Sigmoid colon (tissue), 4 donors: ENCODE data around the gene RAP1GAP.

Source experiments
- CTCF ChIP-seq, 4 experiments: fragments of 450-650 bp in 3 of 4; fragments of 200-600 bp in 1 of 4; IDR thresholded peaks; one replicate each; pipeline ENCODE4 v1.5.1; 2016 to 2019; ENCODE audit warnings: antibody characterized with exemption in 4 of 4, mild to moderate bottlenecking in 3 of 4, moderate library complexity in 2 of 4
- EP300 ChIP-seq, 4 donors: sonication (generic); formaldehyde crosslinking; IDR thresholded peaks; one replicate each; pipeline ENCODE4 v1.6.1; 2017; ENCODE audit warnings: antibody characterized with exemption in 4 of 4
- POLR2A ChIP-seq, 2 donors: fragments of 450-650 bp; IDR thresholded peaks; one replicate each; pipeline ENCODE4 v1.6.1; 2016; ENCODE audit warnings: antibody characterized with exemption in 2 of 2, mild to moderate bottlenecking in 2 of 2, moderate library complexity in 2 of 2
- POLR2AphosphoS5 ChIP-seq, 4 donors: sonication (generic); formaldehyde crosslinking; IDR thresholded peaks; one replicate each; pipeline ENCODE4 v1.6.1; 2017; ENCODE audit warnings: antibody characterized with exemption in 4 of 4

- TF ChIP-seq POLR2AphosphoS5 (IDR thresholded peaks at IDR 0.05): no peak
- TF ChIP-seq EP300 (IDR thresholded peaks at IDR 0.05): no peak
- TF ChIP-seq CTCF (IDR thresholded peaks at IDR 0.05): no peak
- TF ChIP-seq POLR2A (IDR thresholded peaks at IDR 0.05): no peak
Observed at GRCh38 chr1:21624571-21625389, 44.4 kb downstream of the RAP1GAP start.
